ENCODE results near the gene CDK17.
"Not testable (repeated sequence)": the region's sequence is repeated elsewhere in the genome, so short reads cannot be mapped to it uniquely, and the experiment has no call there.

- not testable (repeated sequence) for TF ChIP-seq CTCF, POLR2A (IDR thresholded peaks at IDR 0.05)
Observed at GRCh38 chr12:96379743-96380142, 20.5 kb downstream of the CDK17 start.

Data from tibial nerve (tissue), 3 donors.